ENCODE measurements around the gene GREM2.
A peak's percentile ranks its signal among the peaks of the same experiment; 100 is the strongest.

The GREM2 gene

DNA sequence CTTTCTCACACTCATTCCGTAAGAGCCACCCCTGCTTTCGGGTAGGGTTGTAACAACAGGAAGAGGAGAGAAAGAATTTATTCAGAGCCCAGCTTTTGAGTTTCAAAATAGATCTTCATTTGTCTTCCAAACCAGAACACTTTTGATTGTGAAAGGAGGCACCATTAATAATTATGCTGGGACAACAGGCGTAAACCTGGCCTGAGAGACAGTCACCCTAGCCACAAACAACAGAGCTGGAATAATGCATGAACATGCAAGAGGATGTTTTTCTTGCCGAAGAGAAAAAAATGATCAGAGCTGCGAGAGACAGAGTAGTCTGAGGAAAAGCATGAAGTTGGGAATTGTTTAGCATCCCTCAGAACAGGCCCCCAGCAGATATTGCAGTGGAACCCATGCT lies 18.5 kb upstream of the GREM2 start:
- no peak overlapping the region for H3K27ac Mint-ChIP-seq
- H3K36me3 Mint-ChIP-seq (ENCODE audit: low read depth), result no peaks in the 10 kb centered on the region
- no peak for DNase-seq
- no peak for TF ChIP-seq CTCF (IDR thresholded peaks at IDR 0.05)
- no peak overlapping the region for H3K4me3 Mint-ChIP-seq
- no peaks in the 10 kb centered on the region for H3K4me1 Mint-ChIP-seq
- no peaks in the 10 kb centered on the region for H3K9me3 Mint-ChIP-seq
- H3K27me3 Mint-ChIP-seq (ENCODE audit: low read depth, poor library complexity), result peaks cover 13% of the 10 kb centered on the region

GRCh38 chr1:240621249-240621648 lies 9.3 kb upstream of the GREM2 start:
- H3K9me3 Mint-ChIP-seq, result no peaks in the 10 kb centered on the region
- H3K36me3 Mint-ChIP-seq (ENCODE audit: low read depth), result no peaks in the 10 kb centered on the region
- peaks cover 11% of the 10 kb centered on the region for H3K4me1 Mint-ChIP-seq
- no peak overlapping the region for H3K27ac Mint-ChIP-seq
- TF ChIP-seq CTCF (IDR thresholded peaks at IDR 0.05), result no peak
- H3K27me3 Mint-ChIP-seq (ENCODE audit: low read depth, poor library complexity), result no peaks in the 10 kb centered on the region
- no peak overlapping the region for H3K4me3 Mint-ChIP-seq
- no peak for DNase-seq

DNA sequence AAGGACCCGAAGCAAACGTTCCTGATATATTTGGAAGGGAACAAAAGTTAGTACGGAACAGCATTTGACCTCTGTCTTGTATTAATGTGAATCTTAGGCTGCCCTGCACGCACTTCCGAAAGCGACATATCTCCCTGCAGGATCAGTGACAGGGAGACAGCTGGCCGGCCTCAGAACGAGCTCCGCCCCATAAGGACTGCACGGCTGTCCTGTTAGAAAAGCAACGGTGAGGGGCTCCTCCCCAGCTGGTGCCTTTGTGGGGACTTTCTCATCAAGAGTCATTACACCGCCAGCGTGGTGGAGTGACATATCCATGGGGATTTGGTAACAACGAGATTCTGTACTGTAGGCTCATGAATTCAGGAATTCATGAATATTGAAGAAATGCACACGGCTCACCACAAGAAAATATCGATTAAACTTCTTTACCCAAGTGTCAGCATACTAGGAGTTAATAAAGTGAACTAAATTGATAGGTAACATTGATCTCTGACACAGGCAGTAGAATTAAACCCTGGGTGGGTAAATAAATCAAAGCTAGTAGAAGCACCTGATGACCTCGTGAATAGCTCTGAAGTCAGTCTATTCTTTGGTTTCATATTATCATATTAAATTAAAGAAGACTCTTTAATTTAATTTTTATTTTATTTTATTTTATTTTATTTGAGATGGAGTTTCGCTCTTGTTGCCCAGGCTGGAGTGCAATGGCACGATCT lies 8.1 kb upstream of the GREM2 start:
- Mint-ChIP-seq H3K9me3 (no peaks in the 10 kb centered on the region), H3K4me3 (no peak overlapping the region), H3K36me3 (ENCODE audit: low read depth) (no peaks in the 10 kb centered on the region), H3K4me1 (peaks cover 11% of the 10 kb centered on the region), H3K27ac (no peak overlapping the region), H3K27me3 (ENCODE audit: low read depth, poor library complexity) (no peaks in the 10 kb centered on the region)
- peak; percentile 17 for DNase-seq
- no peak for TF ChIP-seq CTCF (IDR thresholded peaks at IDR 0.05)

DNA sequence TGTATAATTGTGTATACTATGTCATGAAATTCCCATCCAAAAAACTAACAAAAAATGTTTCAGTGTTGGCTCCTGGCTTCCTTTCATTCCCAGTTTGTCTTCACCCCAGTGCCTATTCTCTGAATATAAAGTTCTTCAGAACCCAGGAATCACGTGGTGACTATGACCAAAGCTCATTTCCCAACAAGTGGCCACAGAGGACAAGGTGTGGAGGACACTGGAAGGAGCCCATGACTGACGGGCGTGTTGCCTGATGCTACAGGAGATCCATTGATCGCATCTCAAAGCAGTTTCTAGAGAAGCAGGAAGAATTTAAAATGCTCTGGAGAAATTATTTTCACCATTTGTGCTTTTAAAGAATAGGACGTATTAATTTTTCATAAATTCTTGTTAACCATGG lies 7.4 kb upstream of the GREM2 start:
- no peak for DNase-seq
- Mint-ChIP-seq H3K27ac (no peak overlapping the region), H3K4me1 (peaks cover 11% of the 10 kb centered on the region), H3K36me3 (ENCODE audit: low read depth) (no peaks in the 10 kb centered on the region), H3K4me3 (no peak overlapping the region), H3K27me3 (ENCODE audit: low read depth, poor library complexity) (no peaks in the 10 kb centered on the region), H3K9me3 (no peaks in the 10 kb centered on the region)
- TF ChIP-seq CTCF (IDR thresholded peaks at IDR 0.05), result no peak

DNA sequence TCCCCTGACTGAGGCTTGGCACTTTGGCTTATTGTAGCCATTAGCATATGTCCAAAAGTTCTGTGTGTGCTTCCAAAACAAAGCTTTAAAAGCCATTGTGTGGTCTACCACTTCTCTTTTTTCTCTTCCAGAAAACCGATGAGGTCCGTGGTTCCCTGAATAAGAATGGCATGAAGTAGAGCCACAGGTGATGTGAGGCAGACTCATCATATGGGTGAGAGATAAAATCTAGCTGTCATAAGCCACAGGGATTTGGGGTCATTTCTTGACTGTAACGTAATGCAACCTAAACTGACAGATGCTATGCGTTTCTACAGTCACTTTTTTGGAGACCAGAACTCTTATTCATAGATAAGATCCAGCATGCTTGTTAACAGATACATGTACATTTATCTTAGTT lies 7.0 kb upstream of the GREM2 start:
- no peaks in the 10 kb centered on the region for H3K9me3 Mint-ChIP-seq
- no peak overlapping the region for H3K27ac Mint-ChIP-seq
- no peak for DNase-seq
- no peak for TF ChIP-seq CTCF (IDR thresholded peaks at IDR 0.05)
- H3K36me3 Mint-ChIP-seq (ENCODE audit: low read depth), result no peaks in the 10 kb centered on the region
- peaks cover 12% of the 10 kb centered on the region for H3K4me1 Mint-ChIP-seq
- no peak overlapping the region for H3K4me3 Mint-ChIP-seq
- H3K27me3 Mint-ChIP-seq (ENCODE audit: low read depth, poor library complexity), result no peaks in the 10 kb centered on the region

- no peak for TF ChIP-seq CTCF (IDR thresholded peaks at IDR 0.05)
- Mint-ChIP-seq H3K27me3 (ENCODE audit: low read depth, poor library complexity) (peaks cover 6% of the 10 kb centered on the region), H3K36me3 (ENCODE audit: low read depth) (no peaks in the 10 kb centered on the region), H3K9me3 (no peaks in the 10 kb centered on the region), H3K4me1 (peaks cover 42% of the 10 kb centered on the region), H3K4me3 (no peak overlapping the region), H3K27ac (no peak overlapping the region)
- no peak for DNase-seq
Observed at GRCh38 chr1:240616018-240616417, 4.1 kb upstream of the GREM2 start.

Data from nephron progenitor cell (in vitro differentiated cells).